HG02970 (cell line): ENCODE measurements around the gene TRMO.

Source experiments
- ATAC-seq: cut with Tn5 transposase; IDR thresholded peaks from one replicate; pipeline ENCODE4 v1.9.1; 2021; ENCODE audit warnings: mild to moderate bottlenecking, moderate library complexity, moderate number of reproducible peaks; ENCODE audit not compliant: unreplicated experiment, low FRiP score

The TRMO gene

DNA sequence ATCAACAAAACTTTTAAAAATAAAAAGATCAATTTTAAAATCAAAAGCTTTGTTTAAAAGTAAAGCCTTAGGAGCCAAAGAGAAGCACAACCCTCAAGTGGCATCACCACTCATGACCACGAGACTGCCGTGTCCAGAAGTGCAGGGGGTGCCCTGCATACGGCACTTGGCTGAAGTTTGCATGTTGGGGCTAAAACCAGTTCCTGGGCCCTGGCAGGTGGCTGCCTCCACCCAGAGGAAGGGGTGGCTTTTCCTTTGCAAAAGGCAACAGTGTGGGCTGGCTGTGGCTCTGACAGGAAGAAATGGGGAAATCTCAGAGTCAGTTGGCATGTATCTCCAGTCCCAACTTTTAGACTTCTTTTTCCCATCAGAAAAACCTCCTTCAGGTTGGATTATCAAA lies 15.3 kb downstream of the TRMO start:
- ATAC-seq: no peak

DNA sequence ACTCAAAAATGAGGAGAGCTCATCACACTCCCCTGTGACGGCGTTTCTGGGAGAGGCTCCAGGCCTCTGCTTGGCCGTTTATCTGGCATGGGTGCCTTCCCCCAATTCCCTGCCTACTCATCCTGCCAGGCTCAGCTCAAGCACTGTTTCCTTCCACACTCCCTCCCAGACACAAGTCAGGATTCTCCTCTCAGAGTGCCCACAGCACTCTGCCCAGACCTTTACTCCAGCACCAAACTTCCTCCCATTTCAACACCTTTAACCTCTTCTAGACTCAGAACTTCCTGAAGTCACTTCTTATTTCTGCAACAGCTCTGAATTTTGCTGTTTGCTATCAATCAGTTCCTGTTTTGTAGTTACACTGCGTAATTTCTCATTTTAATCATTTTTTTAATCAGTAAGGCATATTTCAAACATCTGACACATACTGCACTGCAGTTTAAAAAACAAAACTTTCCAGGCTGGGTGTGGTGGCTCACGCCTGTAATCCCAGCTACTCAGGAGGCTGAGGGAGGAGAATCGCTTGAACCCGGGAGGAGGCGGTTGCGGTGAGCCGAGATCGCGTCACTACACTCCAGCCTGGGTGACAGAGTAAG lies 16.0 kb downstream of the TRMO start:
- no peak for ATAC-seq

DNA sequence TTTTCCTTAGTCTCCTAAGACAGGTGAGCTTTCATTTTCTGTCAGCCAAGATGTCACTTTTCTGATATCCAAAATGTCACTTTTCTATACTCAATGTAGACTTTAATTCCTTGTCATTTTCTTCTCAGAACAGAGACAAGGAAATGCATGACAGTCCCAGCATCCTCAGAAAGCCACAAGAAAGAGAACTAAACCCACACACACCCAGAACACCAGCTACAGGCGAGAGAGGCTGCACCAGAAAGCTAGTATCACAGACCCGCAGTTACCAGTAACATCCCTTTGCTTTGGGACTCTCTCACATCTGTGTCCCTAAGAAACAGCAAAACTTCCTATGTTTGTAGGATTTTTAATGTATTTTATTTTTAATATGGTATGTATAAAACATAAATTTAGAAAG lies 17.1 kb downstream of the TRMO start:
- no peak for ATAC-seq

DNA sequence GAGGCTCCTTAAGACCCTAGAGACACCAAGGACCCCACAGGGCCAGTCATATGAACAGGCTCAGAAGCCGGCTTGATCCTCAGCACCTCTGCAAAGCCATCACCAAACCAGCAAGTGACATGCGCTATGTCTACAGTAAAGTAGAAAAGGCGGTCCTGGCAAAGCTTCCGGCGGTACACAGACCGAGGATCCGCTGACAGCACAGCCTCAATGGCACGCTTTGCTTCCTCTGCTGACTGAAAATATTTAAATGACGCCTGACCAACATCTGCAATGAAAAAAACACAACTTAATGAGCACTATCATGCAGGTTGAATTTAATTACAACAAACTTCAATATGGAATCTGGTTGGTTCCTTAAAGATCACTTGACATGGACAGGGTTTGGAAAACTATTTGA lies 17.6 kb downstream of the TRMO start:
- ATAC-seq: no peak

DNA sequence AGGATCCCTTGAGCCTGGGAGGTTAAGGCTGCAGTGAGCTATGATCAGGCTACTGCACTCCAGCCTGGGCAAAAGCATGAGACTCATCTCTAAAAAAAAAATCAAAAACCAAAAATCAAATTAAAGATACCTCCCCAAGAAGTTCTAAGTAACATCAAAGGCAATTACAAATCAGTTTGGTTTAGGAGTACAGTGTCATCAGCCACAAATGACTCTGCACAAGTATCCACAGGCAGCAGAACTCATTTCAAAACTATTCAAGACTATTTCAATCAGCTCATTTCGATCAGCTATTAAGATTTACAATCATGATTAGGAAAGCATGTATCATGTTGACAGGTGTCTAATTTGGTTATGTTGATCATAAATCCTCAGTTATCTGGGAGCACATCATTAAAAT lies 19.1 kb downstream of the TRMO start:
- ATAC-seq: no peak

DNA sequence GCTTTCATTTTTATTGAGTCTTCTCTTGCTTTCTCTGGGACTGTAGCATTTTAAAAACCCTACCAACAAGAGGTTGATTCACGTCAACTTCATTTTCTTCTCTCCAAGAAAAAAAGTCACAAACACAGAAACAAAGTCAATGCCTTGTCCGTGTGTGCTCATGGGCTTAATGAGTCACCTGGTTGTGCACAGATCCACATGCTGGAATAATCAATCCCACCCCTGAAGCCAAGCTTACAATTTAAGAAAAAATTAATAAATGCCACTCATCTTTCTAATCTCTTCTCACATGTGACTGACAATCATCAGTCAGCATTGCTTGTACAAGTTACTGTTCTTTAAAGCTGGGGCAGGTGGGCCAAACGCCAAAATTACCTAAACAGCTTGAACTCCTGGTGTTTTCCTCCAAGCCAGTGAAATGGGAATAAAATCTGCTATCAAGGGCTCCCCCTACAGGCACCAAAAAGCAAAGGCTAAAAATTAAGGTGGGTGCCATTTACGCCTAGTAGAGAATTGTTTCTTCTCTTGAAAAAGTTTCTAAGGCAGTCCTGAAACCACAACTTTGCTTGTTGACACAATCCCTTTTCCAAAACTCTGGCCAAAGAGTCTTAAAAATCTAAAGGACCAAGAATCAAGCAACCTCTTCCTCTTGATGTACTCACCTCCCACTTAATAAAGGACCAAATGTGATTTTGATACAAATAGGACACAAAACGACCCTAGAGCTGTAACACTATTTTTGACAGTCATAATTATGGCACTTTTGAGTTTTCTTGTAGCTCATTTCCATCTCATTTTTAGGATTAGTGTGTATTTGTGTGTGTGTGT lies 21.3 kb downstream of the TRMO start:
- no peak for ATAC-seq

DNA sequence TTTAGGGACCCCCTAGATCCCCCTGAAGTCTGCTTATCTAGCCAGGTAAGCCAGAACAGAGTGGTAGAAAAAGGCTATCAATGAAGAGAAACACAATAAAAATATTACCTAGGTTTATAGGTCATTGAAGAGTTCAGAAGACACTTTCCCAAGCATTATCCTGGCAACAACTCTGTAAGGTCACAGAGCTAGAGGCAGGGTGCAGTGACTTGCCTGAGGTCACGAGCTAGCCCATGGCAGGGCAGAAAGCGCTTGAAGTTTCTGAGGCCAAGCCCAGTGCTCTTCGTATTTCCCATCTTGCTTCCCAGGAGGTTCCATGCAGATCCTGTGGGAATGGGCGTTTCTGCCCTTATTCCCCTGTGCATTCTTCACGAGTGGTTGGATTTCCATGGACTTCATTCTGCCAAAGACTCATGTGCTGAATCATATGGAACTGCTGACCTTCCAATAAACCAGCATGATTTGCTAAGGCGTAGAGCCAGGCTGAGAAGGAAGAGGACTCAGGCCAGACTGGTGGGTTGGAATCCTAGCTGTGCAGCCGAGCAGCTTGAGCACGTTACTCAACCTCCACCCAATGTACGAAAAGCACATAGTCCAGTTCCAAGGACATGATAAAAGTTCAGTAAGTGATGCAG lies 22.1 kb downstream of the TRMO start:
- ATAC-seq: no peak

DNA sequence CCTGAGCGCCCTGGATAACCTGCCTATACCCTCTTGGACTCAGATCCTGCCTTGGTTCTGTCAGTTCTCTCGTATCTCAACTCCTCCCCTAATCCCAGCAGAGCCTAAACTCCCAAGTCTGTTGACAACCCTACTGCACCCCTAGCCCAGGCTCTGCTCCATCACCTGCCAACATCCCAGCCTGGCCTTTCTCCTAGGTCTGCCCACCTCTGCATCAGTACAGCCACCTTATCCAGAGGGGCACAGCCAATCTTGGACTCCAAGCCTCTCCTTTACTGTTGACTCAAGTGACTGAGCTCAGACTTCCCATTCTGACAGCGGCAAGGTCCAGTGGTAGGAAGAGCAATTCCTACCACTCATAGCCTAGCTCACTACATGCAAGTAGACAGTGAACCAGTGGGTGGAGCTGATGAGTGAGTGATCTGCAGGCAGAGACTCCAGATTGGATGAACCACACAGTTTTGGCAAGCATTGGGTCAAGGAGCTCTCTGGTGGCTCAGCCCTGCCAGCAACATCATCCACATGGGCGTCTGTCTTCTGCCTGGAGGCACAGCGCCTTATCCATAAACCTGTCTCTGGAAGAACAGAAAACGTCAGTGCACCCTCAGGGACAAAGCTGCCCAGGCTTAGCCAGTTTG lies 26.5 kb downstream of the TRMO start:
- no peak for ATAC-seq

DNA sequence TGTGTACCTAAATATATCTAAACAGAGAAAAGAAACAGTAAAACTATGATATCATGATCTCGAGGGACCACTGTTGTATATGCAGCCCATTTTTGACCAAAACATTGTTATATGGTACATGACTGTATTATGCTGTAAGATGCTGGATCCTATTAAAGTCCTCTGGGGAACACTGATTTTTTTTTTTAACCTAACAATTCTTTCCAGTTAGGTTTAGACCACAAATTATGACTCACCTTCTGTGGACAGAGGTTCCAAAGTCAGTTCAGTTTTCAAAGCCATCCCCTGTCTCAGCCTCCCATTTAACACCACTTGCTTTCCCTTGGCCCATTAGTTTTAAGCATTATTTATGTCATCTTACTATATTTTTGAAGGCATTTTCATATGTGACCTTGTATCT lies 27.1 kb downstream of the TRMO start:
- no peak for ATAC-seq

DNA sequence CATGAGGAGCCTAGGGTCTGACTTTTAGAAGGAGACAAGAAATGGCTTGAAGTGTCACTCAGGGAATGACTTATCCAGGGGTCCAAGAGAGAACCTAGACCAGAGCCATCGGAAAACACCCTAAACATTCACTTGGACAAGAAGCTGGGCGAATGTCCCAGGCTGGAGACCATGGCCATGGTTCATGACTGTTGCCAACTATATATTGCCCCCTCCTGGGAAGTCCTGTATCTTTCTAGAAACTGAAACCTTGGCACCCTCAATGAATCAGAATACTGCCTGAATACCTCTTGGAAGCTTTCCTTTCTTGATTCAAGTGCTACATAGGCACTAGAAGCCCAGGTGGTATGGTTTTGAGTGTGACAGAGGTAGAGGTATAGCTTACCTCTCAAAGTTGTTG lies 29.9 kb downstream of the TRMO start:
- no peak for ATAC-seq

DNA sequence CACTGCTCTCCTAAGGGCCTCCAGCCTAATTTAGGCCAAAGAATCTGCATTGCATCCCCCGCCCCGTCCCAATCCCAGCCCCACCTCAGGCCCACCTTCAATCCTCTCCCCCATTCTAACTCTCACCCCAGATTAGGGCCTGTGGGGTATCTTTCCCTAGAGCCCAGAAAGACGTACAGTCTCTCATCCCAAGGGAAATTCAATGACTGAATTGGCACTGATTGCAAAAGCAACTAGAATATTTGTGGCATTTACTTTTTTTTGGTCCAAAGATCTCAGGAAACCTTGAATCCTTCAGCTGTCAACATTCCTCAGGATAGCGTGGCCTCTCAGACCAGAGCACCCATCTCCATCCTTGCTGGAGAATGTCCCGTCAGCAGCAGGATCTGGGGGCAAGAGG lies 30.6 kb downstream of the TRMO start:
- ATAC-seq: no peak

DNA sequence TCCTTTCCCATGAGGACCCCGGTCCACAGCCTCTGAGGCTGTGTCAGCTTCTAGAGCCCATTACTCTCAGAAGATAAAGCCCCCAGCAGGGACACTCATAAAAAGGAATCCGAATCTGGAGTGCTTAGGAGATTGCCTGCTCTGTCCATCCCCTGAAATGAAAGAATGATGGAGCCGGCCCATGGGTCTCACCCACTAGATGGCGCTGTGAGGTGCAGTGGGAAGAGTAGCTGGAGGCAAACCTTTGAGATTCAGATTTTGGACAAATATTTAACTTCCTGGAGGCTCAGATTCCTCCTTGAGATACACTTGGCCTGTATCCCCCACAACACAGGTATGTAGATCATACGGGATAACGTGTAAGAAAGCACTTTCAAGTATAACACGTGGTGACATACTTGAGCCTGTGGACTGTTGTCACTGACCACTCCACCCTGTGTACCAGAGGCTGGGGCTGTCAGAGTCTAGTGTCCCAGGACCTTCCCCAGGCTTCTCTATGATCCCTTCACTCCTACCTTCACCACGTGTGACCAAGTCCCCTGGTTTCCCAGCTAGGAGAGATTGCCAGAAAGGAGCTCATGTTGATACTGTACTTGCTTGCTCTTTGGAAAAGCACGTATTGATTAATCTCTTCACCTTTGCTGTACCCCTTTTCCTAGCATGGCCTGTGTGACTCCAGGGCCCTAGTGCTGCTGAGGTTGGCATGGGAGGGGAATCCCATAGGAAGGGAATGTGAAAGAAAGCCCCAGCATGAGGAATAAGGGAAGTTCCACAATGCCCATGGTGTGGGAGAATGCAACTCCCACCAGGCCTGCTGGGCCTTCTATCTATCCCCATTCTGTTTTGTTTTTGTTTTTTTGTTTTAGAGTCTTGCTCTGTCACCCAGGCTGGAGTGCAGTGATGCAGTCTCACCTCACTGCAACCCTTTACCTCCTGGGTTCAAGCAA lies 32.1 kb downstream of the TRMO start:
- ATAC-seq: no peak

DNA sequence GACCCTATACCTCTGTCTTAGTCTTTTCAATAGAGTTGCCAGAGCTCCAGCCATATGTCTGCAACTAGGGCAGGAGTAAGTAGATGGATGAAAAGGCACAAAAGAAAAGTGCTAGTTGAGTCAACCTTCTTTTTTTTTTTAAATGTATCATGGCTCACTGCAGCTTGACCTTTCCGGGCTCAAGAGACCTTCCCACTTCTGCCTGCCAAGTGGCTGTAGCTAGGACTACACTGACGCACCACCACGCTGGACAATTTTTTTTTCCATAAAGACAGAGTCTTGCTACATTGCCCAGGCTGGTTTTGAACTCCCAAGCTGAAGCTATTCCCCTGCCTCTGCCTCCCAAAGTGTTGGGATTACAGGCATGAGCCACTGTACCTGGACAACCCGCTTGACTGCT lies 42.0 kb downstream of the TRMO start:
- ATAC-seq: no peak

DNA sequence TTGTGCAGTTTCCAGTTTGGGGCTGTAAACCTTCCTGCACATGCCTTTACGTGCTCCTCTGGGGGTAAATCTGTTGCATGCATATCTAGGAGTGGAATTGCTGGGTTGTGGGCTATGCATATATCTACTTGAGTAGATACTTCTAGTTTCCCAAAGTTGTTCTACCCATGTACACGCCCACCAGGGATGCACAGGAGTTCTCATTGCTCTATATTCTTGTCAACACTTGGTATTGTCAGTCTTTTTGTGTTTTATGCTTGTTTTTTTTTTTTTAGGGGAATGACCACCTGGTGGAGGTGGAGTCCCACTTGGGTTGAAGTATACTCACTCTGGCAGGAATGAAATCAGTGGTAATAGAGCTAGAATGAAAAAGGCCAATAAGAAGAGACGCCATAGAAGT lies 46.2 kb downstream of the TRMO start:
- ATAC-seq: no peak

DNA sequence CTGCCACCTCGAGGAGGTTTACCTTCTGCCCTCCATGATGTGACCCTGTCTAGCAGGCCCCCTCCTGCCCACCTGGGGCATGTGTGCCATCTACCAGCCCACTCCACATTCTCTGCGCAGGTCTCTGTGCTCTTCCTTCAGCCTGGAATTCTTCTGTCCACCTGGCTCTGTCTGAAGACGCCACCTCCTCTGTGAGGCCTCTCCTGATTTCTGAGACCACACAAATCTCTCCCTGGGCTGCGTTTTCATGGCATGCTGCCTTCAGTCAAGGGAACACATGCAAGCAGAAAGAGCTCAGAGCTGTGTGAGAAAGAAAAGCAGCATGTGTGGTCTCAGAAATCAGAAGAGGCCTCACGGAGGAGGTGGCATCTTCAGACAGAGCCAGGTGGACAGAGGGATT lies 47.2 kb downstream of the TRMO start:
- no peak for ATAC-seq

DNA sequence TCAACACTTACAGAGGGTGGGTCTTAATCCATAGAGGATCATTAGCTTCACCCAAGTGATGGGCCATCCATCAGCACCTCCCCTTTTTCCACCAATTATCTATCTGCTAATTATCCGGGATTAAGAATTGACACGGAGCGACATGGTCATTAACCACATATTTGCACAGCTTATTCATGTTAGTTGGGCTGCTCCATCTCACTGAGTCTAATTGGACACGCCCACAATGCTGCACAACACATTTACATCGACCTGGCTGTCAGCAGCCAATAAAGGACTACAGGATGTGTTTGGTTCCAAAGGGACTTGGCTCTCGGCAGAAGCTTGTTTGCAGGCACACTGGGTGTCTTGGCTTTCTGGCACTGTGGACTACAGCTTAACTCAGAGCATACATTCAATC lies 47.7 kb downstream of the TRMO start:
- no peak for ATAC-seq

DNA sequence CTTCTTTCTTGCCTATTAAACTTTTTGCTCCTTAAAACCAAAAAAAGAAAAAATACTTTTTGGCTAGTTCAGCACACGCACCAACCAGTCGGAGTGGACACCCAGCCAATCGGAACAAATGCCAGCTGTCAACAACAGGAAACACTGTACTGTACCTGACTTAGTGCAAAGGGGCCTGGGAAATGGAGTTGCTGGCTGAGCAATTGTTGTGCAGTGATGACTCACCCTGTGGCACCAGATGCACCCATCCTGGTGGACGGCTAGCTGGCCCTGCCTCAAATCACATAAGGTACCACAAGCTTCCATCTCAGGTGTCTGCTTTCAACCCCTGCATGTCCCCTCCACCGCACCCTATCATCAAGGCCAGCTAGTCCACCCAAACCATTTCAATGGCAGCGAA lies 48.4 kb downstream of the TRMO start:
- no peak for ATAC-seq

DNA sequence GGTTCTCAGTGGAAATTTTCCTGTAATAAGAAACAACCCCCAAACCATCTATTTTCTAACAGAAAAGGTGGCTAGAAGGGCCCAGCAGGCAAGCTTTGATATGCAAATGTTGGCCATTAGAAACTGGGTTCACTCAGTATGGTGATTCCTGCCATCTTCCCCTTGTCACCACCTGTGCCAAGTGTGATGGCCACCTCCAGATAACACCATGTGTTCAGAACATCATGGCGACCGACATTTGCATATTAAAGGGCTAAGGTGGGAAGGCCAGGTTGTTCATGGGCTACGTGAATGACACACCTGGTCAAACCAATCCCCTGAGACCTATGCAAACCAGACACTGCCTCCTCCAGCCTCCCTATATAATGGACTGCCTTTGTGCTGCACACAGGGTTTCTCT lies 48.9 kb downstream of the TRMO start:
- ATAC-seq: no peak

DNA sequence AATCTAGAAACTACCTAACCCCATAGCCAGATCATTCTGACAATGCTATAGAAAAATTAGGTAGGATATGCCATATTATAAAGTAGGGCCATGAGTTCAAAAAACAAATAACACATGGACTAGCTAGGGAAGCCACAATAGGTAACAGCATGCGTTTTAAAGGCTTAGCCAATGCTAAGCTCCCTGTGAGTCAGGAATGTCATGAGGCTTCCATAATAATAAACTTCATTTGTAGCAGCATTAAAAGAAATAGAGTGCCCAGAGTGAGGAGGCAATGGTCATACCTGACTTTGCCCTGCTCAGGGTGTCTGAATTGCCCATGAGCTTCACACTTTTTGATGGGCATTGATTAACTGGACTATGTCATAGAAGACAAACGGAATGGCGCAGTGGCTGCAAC lies 53.4 kb downstream of the TRMO start:
- ATAC-seq: no peak

DNA sequence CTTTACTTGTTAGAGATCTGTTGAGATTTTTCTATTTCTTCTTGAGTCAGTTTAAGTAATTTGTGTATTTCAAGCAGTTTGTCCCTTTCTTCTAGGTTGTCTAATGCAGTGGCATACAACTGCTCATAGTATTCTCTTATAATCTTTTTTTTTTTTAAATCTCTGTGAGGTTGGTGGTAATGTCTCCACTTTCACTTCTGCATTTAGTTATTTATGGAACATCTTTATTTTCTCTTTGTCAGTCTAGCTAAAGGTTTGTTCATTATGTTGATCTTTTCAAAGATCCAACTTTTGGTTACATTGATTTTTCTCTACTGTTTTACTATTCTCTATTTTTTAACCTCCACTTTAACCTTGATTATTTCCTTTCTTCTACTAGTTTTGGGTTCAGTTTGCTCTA lies 55.5 kb downstream of the TRMO start:
- no peak for ATAC-seq
